ENCODE results near the gene MEGF11. TPM values are rescaled to one million over a fixed set of nuclear protein-coding genes. Genes with fewer than 3 reads are reported as not detected.
"Not testable (repeated sequence)": the region's sequence is repeated elsewhere in the genome, so short reads cannot be mapped to it uniquely, and the experiment has no call there.

The MEGF11 gene
- total RNA-seq, 1 experiment from 2014 or later: 0.03 TPM

- Histone ChIP-seq H3K4me1 (replicated peaks) (no peaks in the 10 kb centered on the region), H3K36me3 (no peaks in the 10 kb centered on the region), H3K27ac (no peak overlapping the region), H3K9me3 (replicated peaks) (peaks cover 6% of the 10 kb centered on the region; the same call in 1 of the 2 replicates), H3K4me3 (no peak overlapping the region), H3K27me3 (replicated peaks) (peaks cover 64% of the 10 kb centered on the region)
- no peak for DNase-seq (ENCODE audit: low read depth in 1 of 2, low spot score in 2 of 2)
Measured at GRCh38 chr15:66261056-66261455, 7.5 kb upstream of the MEGF11 start.

DNA sequence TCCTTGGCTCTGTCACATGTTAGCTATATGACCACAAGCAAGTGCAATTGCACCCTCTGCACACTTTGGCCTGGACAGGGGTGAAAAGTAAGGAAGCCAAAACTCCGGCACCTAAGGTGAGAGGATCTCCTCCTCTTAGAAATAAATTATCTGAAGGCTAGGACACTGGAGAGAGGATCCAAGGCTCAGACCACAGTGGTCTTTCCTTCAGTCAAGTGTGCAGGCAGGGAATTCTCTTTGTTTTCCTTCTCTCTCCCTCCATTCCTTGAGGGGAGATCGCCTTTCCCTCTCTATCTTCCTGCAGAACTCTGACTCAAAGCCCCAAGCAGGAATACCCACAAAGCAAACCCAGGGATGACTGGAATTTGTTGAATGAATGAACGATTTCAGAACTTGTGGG, 3.1 kb upstream of the MEGF11 start:
- Histone ChIP-seq H3K27ac (no peak overlapping the region), H3K4me1 (replicated peaks) (peaks cover 21% of the 10 kb centered on the region), H3K9me3 (replicated peaks) (no peaks in the 10 kb centered on the region), H3K36me3 (no peaks in the 10 kb centered on the region), H3K4me3 (no peak overlapping the region), H3K27me3 (replicated peaks) (peaks cover 87% of the 10 kb centered on the region)
- no peak for DNase-seq (ENCODE audit: low read depth in 1 of 2, low spot score in 2 of 2)

DNA sequence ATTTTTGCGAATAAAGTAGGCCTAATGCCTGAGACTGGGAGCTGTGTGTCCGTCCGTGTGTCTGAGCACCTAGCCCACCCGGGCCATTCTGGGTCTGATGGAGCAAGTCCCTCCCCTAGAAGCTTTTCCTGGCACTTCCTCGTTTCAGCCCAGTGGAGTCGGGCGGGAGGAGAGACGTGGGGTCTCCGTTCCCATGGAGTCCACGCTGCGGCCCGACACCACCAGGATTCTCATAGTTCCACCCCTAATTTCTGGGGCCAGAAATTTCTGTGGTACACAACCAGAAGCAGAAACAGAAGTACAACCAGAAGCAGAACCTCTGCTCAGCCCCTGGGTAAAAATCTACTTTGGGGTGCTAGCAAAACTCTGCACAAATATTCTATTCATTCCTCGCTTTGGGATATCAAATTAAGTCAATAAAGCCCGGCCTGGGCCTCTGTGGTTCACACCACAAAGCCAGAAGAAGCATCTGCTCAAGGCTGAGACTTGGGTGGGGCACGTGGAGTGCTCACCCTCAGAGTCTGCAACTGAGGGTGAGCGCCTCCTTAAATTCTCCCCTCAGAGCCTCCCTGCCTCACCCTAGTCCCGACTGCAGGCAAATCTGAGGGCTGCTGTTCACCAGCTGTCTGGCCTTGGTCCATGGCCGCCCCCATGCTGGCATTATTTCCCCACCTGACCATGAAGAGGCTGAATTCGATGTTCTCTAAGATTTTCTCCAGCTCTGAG, 1.6 kb upstream of the MEGF11 start:
- Histone ChIP-seq H3K27ac (no peak overlapping the region), H3K4me3 (no peak overlapping the region), H3K36me3 (no peaks in the 10 kb centered on the region), H3K4me1 (replicated peaks) (peaks cover 21% of the 10 kb centered on the region), H3K27me3 (replicated peaks) (peaks cover 81% of the 10 kb centered on the region), H3K9me3 (replicated peaks) (no peaks in the 10 kb centered on the region)
- DNase-seq (ENCODE audit: low read depth in 1 of 2, low spot score in 2 of 2): no peak

GRCh38 chr15:66254089-66254950, 770 bp upstream of the MEGF11 start:
- Histone ChIP-seq H3K27ac (no peak overlapping the region), H3K27me3 (replicated peaks) (peaks cover 79% of the 10 kb centered on the region)

DNA sequence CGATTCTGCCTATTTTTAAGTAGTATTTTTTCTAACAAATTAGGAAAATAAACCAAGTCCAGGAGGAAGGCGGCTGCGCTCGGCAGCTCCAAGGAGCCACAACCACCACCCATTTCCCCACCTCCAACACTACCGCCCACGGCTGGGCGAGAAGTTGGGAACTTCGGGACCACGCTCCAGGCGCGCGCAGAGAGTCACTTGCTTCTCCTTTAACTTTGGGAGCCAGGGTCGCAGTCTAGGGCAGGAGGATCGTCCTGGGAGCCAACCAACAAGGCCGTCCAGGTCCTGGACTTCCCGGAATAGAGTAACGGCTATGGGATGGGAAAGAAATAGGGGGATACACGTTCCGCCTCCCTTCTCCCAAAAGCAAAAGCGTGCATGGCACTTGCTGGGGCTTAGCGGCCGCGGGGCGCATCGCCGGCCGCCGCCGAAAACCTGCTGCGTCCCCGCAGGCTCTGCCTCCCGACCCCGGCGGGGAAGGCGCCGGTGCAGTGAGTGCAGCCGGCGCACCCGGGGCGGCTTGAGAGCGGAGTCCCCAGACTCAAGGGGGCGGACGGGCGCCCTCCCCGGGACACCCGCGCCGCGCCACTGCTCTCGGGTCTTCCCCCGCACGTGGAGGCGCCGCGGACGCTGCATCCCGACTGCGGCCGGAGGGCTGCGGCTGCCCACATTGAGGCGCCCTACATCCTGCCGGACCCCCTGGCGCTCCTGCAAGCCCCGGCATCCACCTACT, 699 bp downstream of the MEGF11 start:
- Histone ChIP-seq H3K4me1 (replicated peaks) (peaks cover 21% of the 10 kb centered on the region), H3K27me3 (replicated peaks) (peaks cover 82% of the 10 kb centered on the region), H3K4me3 (peak overlapping the region; percentile 32), H3K27ac (no peak overlapping the region), H3K9me3 (replicated peaks) (no peaks in the 10 kb centered on the region), H3K36me3 (no peaks in the 10 kb centered on the region)
- DNase-seq (ENCODE audit: low read depth in 1 of 2, low spot score in 2 of 2): peak in 1 of 2 experiments; percentile 38

More at GRCh38 chr15:66254089-66254950, 770 bp upstream of the MEGF11 start:
- Histone ChIP-seq H3K36me3 (no peaks in the 10 kb centered on the region), H3K4me3 (peak overlapping the region; percentile 32; the same call in 1 of the 2 replicates), H3K4me1 (replicated peaks) (peaks cover 21% of the 10 kb centered on the region), H3K9me3 (replicated peaks) (no peaks in the 10 kb centered on the region)
- no peak for DNase-seq (ENCODE audit: low read depth in 1 of 2, low spot score in 2 of 2)

DNA sequence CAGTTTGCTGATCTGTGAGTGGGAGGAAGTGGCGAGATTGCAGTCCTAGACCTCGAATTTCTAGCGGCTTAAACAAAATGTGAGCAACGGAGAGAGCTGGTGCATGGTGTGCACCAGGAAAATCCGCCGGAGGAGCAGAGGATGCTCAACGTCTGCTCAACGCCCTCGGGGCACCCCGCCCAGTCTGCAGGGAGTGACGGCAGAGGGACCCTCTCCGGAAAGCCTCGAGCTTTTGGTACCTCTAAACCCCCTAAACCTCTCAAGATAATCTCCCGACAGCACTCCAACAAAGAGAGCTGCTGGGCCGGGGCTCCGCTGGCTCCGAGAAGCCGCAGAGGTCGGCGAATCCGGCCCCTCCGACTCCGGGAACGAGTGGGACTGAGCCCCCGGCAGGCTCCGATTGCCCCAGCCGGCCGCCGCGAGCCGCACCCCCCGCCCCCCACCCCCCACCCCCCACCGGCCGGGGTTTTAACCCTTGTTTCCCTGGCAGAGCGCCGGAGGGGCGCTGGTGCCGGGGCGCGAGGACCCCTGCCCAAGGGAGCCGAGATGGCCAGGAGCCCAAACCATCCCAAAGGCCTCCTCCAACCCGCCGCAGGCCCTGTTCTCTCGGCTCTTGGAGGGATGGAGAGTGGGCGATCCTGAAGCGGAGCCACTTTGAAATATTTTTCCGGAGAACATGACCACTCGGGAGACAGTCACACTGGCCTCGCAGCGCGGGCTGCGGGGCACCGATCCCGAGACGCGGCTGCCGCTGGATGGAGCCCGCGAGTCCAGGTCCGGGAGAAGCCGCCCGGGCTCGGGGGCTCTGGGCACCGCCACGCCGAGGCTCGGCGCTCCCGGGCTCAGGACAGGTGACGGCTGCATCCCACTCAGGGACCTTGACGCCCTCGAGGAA, 1.5 kb downstream of the MEGF11 start:
- H3K27me3 ChIP-seq (replicated peaks): peaks cover 74% of the 10 kb centered on the region
- H3K9me3 ChIP-seq (replicated peaks): no peaks in the 10 kb centered on the region
- H3K4me3 ChIP-seq: peak overlapping the region; percentile 32
- peaks cover 21% of the 10 kb centered on the region for H3K4me1 ChIP-seq (replicated peaks)
- peak; percentile 42 to 58 for DNase-seq (ENCODE audit: low read depth in 1 of 2, low spot score in 2 of 2)
- H3K36me3 ChIP-seq: no peaks in the 10 kb centered on the region
- H3K27ac ChIP-seq: no peak overlapping the region

DNA sequence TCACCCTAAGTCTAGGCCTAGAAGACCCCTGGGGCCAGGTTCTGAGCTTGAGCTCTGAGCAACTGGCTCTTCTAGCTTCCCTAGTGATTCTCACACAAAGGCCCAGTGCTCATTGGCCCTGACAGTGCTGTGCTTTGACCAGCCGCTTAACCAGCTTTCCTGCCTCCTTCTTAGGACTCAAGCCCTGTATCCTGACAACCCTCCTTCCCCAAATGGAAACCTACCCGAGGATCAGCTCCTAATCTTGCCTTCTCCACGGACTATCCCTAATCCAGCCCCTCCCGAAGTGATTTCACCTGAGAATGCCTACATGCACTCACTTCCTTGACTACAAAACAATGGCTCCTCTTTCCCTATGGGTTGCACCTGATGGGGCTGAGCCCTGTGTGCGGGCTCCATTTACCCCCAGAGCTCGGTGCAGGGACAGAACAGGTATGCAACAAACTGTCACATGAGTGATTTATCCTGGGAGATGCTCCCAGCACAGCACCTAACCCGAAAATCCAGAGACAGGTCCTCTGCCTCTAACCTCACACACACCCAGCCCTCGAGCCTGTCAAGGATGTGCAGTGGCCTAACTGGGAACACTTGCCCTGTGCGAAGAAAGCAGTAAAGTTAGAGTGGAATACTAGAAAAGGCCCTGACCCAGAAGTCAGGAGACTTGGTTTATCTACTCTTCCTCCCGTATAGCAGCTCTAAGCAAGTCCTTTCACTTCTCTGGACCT, 2.3 kb downstream of the MEGF11 start:
- no peaks in the 10 kb centered on the region for H3K9me3 ChIP-seq (replicated peaks)
- peaks cover 21% of the 10 kb centered on the region for H3K4me1 ChIP-seq (replicated peaks)
- no peak overlapping the region for H3K4me3 ChIP-seq
- no peak for DNase-seq (ENCODE audit: low read depth in 1 of 2, low spot score in 2 of 2)
- no peaks in the 10 kb centered on the region for H3K36me3 ChIP-seq
- peaks cover 66% of the 10 kb centered on the region for H3K27me3 ChIP-seq (replicated peaks)
- no peak overlapping the region for H3K27ac ChIP-seq

DNA sequence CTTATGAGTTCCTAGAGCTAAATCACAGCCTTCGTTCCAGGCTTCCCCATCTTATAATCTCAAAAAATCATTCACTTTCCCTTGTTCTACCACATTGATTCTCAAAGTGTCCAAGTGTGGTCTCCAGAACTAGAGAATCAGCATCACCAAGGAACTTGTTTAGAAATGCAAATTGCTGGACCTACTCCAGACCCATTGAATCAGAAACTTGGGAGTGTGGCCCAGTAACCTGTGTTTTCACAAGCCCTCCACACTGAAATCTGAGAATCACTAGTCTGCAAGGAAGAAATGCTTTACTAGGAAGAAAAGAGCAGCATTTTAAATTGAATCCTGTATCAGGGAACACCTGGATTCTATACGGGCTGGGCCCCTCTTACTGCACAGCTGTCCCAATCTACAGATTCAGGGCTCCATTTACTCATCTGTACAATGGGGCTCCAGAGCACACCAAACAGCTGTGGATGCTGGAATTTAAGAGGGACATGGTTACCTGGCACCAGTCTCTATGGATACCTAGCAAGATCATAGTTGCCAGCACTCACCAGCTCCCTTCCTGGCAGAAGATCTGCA, 3.9 kb downstream of the MEGF11 start:
- H3K36me3 ChIP-seq: no peaks in the 10 kb centered on the region
- no peak for DNase-seq (ENCODE audit: low read depth in 1 of 2, low spot score in 2 of 2)
- peaks cover 21% of the 10 kb centered on the region for H3K4me1 ChIP-seq (replicated peaks)
- H3K9me3 ChIP-seq (replicated peaks): no peaks in the 10 kb centered on the region
- H3K27ac ChIP-seq: no peak overlapping the region
- no peak overlapping the region for H3K4me3 ChIP-seq
- H3K27me3 ChIP-seq (replicated peaks): peaks cover 55% of the 10 kb centered on the region

DNA sequence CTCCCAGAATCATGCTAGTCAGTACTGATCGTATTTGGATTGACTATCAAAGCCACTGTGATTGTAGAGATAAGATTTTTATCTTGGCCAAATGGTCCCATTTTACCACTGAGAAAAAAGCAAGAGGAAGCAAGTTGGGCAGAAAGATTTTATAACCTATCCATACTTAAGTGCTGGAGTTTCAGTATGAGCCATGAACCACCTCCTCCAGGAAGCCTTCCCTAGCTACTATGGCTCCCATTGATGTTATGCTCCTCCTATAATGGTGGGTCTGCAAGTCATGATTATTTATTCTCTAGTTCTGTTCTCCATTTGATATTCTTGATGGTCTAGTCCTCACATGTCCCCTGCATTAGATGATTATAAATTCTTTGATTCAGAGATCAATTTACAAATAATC, 6.6 kb downstream of the MEGF11 start:
- Histone ChIP-seq H3K36me3 (no peaks in the 10 kb centered on the region), H3K27ac (no peak overlapping the region), H3K27me3 (replicated peaks) (peaks cover 42% of the 10 kb centered on the region), H3K4me3 (no peak overlapping the region), H3K9me3 (replicated peaks) (no peaks in the 10 kb centered on the region), H3K4me1 (replicated peaks) (no peaks in the 10 kb centered on the region)
- DNase-seq (ENCODE audit: low read depth in 1 of 2, low spot score in 2 of 2): no peak

GRCh38 chr15:66245832-66246231, 7.7 kb downstream of the MEGF11 start:
- peaks cover 38% of the 10 kb centered on the region for H3K27me3 ChIP-seq (replicated peaks)
- H3K4me1 ChIP-seq (replicated peaks): not testable (repeated sequence)

GRCh38 chr15:66241908-66242285, 11.7 kb downstream of the MEGF11 start:
- no peaks in the 10 kb centered on the region for H3K4me1 ChIP-seq (replicated peaks)
- no peaks in the 10 kb centered on the region for H3K36me3 ChIP-seq
- DNase-seq (ENCODE audit: low read depth in 1 of 2, low spot score in 2 of 2): no peak
- H3K27me3 ChIP-seq (replicated peaks): peaks cover 37% of the 10 kb centered on the region
- no peaks in the 10 kb centered on the region for H3K9me3 ChIP-seq (replicated peaks)
- H3K4me3 ChIP-seq: no peak overlapping the region
- H3K27ac ChIP-seq: no peak overlapping the region

More at GRCh38 chr15:66245832-66246231, 7.7 kb downstream of the MEGF11 start:
- DNase-seq (ENCODE audit: low read depth in 1 of 2, low spot score in 2 of 2); H3K27ac ChIP-seq; H3K4me3 ChIP-seq; H3K9me3 ChIP-seq (replicated peaks); H3K36me3 ChIP-seq: not testable (repeated sequence)

Measured in SJSA1 (cell line).